Heart left ventricle (tissue), 13 donors: ENCODE results near the gene PRAMEF12.

ENCODE experiments used
- POLR2A ChIP-seq, 2 donors: fragments of 450-650 bp; IDR thresholded peaks; one replicate each; pipeline ENCODE4 v1.6.1; 2017; ENCODE audit warnings: antibody characterized with exemption in 2 of 2, mild to moderate bottlenecking in 2 of 2, moderate library complexity in 2 of 2
- TF ChIP-seq, protein P1 (sequence below), 12 donors: fragments of 200-600 bp; sonication (generic) in 4 of 12; IDR thresholded peaks; one replicate each; pipeline versions ENCODE4 v1.5.0 to v1.8.0; 2018 to 2022; ENCODE audit warnings: antibody characterized with exemption in 12 of 12, mild to moderate bottlenecking in 5 of 12
- donor health status: ischemic (EF 13 %, LVEDD 7.1; RV severe dilation, severe dysfunction).
- donor health status: DM: no; HTN: yes; CAD: no.
- donor health status: DM: no; HTN: no; CAD: no.
- donor health status: ischemic (EF 25% LVEDD 6.9; RV normal size, moderate dysfunction).
- donor health status: ischemic (EF 25% LVEDD 5.7; RV mildly dilated, moderate dysfunction).
- donor health status: ischemic (EF 35%, LVEDD 5.7; RV mildly dilated, moderate dysfunction).
- donor health status: nonischemic (EF 11% LVEDD 7.7; RV severe dilation, severe dysfunction).
- donor health status: DM: yes; HTN: yes; CAD: no.
- donor health status: PGD.
- donor health status: ischemic (EF 29% LVEDD 5.4; RV normal size, mild dysfunction).
- donor health status: nonischemic (EF 23%, LVEDD 6.1; RV moderate dilation, normal function).

- TF ChIP-seq POLR2A (IDR thresholded peaks at IDR 0.05), result no peak
- TF ChIP-seq, protein P1, sequence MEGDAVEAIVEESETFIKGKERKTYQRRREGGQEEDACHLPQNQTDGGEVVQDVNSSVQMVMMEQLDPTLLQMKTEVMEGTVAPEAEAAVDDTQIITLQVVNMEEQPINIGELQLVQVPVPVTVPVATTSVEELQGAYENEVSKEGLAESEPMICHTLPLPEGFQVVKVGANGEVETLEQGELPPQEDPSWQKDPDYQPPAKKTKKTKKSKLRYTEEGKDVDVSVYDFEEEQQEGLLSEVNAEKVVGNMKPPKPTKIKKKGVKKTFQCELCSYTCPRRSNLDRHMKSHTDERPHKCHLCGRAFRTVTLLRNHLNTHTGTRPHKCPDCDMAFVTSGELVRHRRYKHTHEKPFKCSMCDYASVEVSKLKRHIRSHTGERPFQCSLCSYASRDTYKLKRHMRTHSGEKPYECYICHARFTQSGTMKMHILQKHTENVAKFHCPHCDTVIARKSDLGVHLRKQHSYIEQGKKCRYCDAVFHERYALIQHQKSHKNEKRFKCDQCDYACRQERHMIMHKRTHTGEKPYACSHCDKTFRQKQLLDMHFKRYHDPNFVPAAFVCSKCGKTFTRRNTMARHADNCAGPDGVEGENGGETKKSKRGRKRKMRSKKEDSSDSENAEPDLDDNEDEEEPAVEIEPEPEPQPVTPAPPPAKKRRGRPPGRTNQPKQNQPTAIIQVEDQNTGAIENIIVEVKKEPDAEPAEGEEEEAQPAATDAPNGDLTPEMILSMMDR (IDR thresholded peaks at IDR 0.05), result no peak
Observed at GRCh38 chr1:12778907-12779306, 5.4 kb downstream of the PRAMEF12 start.
